GM13977 (cell line): ENCODE measurements around the gene PCYT2.
A peak's percentile ranks its signal among the peaks of the same experiment; 100 is the strongest.

Source experiments
- DNase-seq: peaks from one replicate; pipeline ENCODE4 v3.0.0; 2012; ENCODE audit warnings: low spot score
- CTCF ChIP-seq: IDR thresholded peaks from 2 replicates; pipeline ENCODE4 v1.5.1; 2012; ENCODE audit warnings: mild to moderate bottlenecking, control low read depth; ENCODE audit not compliant: insufficient read depth; ENCODE audit errors: extremely low read depth, missing control alignments
- in situ Hi-C: fragments of 300-500 bp; cut with MboI; formaldehyde crosslinking; loops from one replicate; pipeline ENCODE4 v1.12.0; 2022; ENCODE audit warnings: low sequenced_read_pairs, low pct_unique_long_range_greater_than_20kb, mixed read lengths, inconsistent platforms; ENCODE audit not compliant: unreplicated experiment

The PCYT2 gene

GRCh38 chr17:81863833-81864768 lies 47.1 kb downstream of the PCYT2 start:
- no peak for TF ChIP-seq CTCF
- no peak for DNase-seq
- in situ Hi-C loops, result no loop called here

GRCh38 chr17:81863123-81863675 lies 48.0 kb downstream of the PCYT2 start:
- no peak for DNase-seq
- TF ChIP-seq CTCF, result no peak
- in situ Hi-C loops, result no loop called here

GRCh38 chr17:81860756-81861568 lies 50.2 kb downstream of the PCYT2 start:
- DNase-seq, result peak; percentile 99

GRCh38 chr17:81859906-81860755 lies 51.1 kb downstream of the PCYT2 start, which contains the start of gene P4HB:
TSS of gene P4HB (minus strand) at chr17:81860535. CDS start at chr17:81860471, 64 bp downstream.
- TF ChIP-seq CTCF, result no peak
- in situ Hi-C loops, result no loop called here
- peak; percentile 32 for DNase-seq

More at GRCh38 chr17:81860756-81861568, 50.2 kb downstream of the PCYT2 start:
- no peak for TF ChIP-seq CTCF
- in situ Hi-C loops, result no loop called here

- no peak for DNase-seq
- in situ Hi-C loops, result no loop called here
- TF ChIP-seq CTCF, result no peak
Measured at GRCh38 chr17:81858967-81859905, 52.0 kb downstream of the PCYT2 start.
